RPMI8226 (cell line): ENCODE results near the gene ATE1.
A peak's percentile ranks its signal among the peaks of the same experiment; 100 is the strongest.
"Not testable (repeated sequence)": the region's sequence is repeated elsewhere in the genome, so short reads cannot be mapped to it uniquely, and the experiment has no call there.

ENCODE experiments used
- DNase-seq: peaks from one replicate; pipeline ENCODE4 v3.0.0-alpha.2; 2015

ATE1 gene

DNA sequence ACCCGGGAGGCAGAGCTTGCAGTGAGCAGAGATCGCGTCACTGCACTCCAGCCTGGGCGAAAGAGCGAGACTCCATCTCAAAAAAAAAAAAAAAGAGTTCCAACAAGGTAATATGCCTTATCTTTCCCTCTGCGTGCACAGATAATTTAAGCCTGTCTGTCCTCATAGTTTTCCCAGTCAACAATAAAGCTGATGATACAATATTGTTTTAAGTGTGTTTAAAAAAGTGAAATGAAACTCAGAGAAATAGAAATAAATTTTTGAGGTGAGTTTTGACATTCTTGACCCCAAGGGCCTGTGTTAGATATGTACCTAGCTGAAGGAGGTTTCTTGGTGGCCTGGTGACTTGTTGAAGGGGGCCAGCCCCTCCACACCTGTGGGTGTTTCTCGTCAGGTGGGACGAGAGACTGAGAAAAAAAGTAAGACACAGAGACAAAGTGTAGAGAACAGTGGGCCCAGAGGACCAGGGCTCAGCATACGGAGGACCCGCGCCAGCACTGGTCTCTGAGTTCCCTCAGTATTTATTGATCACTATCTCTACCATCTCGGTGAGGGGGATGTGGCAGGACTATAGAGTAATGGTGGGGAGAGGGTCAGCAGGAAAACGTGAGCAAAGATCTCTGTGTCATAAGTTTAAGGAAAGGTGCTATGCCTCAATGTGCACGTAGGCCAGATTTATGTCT, 1.9 kb upstream of the ATE1 start:
- not testable (repeated sequence) for DNase-seq

- peak; percentile 36 for DNase-seq
Observed at GRCh38 chr10:121928528-121928884, 675 bp upstream of the ATE1 start.

DNA sequence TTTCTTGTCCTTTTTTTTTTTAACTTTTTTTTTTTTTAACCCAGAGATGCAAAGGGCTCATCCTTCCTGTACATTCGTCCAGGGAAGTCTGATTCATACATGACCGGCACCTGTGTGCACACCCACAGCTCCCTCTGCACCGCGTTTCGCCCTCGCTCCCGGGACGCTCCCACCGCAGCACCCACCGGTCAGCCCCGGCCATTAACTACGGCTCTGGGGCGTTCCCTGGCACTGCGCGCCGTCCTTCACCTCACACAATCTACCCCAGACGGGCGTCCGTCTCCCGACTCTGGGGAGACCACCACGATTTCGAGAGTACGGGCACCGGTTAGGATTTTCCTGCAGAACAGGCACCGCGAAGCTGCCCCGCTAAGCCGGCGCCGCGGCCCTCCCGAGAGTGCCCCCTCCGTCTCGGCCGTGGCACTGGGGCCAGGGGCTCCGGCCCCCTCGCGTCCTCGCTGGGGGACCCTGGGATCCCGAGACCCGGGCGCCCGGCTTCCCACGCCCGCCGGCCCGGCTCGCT, 452 bp downstream of the ATE1 start:
- peak; percentile 44 for DNase-seq

DNA sequence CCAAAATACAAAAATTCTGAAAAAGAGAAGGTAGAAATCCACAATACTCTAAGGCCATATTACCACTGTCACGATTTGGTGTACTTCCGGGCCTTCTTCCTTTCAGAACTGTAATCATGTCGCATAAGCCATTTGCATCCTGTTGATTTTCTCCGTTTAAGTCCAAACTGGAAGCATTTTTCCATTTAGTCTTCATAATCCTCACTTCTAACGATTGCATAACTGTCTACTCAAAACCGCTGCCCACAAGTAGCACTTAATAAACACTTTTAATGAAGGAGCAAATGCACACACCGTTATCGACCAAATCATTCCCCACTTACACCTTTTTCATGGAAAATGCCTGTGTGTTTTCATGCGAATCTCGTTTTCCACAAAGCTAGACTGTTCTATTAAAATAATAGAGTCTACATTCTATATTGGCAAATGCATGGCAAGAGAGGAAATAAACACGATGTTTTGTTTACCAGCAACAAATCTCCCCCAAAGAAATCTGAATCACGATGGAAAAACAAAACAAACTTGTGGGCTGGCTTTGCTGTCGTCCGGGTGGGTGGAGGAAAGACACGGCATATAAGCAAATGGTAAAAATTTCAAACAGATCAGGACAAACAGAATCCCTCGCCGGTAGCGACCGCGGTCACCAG, 1.0 kb downstream of the ATE1 start:
- DNase-seq, result peak; percentile 8

DNA sequence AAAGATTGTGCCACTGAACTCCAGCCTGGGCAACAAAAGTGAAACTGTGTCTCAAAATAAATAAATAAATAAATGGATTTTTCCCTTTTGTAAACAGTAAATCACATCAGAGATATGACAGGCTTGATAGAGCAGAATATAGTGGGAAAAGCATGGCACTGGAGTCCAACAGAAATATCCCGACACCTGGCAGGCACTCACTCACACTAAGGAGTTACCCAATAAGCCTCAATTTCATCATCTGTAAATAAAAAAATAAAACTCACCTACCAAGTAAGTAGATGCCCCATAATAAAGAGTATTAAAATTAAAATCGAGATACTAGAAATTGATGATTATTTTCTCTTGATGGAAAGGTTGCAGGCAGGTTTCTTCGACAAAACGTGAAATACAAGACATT, 1.7 kb downstream of the ATE1 start:
- no peak for DNase-seq

DNA sequence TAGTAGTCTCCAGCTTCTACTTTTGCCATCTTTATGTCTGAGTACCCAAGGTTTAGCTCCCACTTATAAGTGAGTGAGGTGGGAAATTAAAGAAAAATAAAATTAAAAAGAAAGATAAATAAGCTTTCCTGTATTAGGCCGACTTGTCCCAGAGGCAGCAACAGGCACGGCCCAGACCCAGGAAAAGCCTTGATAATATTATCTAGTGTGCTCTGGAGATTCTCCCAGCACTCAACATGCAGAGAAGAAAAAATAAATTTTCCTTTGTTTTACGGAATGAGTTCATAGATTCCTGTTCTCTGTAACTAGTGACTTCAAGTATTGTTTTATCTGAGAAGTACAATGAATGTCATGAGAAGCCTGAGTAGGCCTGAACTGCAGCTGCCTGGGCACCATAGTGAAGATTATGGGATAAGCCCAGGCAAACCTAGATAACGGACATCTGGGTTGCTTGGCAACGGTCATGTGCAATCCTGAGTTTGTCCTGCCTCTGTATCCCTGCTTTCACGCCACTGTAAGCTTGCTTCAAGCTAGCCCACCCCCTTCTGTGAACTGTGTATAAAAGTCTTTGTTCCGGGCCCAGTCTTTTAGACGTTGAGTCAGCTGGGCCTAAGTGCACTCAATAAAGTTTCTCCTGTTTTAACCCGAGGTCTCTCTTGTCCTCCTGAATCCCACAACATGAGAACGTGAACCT, 6.4 kb downstream of the ATE1 start:
- DNase-seq, result no peak

GRCh38 chr10:121919666-121920065, 8.2 kb downstream of the ATE1 start:
- no peak for DNase-seq

DNA sequence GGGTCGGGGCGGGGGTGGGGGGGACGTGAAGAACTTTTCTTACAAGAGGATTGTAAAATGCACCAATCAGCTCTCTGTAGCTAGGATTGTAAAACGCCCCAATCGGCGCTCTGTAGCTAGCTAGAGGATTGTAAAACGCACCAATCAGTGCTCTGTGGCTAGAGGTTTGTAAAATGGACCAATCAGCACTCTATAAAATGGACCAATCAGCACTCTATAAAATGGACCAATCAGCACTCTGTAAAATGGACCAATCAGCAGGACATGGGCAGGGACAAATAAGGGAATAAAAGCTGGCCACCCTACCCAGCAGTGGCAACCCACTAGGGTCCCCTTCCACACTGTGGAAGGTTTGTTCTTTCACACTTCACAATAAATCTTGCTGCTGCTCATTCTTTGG, 9.0 kb downstream of the ATE1 start:
- DNase-seq, result not testable (repeated sequence)

DNA sequence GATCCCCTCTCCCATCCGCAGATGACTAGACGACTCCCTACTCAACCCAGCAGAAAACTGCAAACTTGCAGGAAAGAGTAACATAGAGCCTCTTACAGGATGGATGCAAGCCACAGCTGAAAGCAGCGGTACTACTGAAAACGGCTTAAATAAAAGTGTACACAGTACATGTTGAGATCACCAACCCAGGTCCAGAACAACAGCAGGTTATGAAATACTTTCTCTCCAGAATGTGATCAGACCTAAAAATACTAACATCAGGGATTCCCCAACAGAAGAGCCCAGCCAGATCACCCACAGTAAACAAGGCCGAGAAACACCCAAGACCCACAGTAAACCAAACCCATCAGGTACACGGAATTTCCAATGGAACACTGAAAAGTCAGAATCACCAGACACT, 13.2 kb downstream of the ATE1 start:
- no peak for DNase-seq

DNA sequence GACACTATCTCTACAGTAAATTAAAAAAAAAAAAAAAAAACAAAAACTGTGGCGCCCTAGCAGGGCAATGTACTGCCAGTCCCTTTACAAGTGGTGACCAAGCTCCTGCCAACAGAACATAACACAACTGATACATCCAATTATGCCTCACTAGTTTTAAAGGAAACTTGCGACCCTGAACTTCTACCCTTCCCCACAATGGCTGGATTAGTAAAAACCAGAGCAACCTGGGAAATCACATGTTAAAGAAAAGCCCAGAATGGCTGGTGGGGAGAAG, 16.5 kb downstream of the ATE1 start:
- no peak for DNase-seq

DNA sequence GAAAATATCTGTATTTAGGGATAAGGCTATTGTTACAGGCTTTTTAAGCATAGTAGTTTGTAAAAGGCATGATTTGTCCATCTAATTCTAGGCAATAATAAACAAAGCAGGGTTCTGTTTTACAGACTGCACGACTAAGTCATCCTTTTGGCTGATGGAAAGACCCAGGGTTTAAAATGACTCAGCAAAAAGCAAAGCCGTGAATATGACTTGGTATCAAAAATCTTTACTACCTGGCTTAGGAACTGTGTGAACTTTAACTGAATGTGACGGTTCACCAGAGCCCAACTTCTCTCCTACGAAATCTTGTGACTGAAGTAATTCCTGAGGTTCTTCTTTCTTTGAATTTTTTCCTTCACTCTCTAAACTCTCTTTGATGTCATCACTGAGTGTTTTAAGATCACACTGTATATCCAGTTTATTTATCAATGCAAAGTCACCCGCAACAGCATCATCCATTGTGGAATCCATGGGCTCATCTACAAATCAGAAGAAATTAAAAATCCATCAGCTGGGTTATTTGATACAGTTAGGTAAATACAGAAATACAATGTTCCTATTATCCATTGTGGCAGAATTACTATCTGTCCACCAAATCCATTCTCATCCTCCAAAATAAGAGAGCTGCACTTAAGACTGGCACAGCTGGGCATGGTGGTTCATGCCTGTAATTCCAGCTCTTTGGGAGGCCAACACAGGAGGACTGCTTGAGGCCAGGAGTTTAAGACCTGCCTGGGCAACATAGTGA, 17.0 kb downstream of the ATE1 start:
- DNase-seq, result no peak

DNA sequence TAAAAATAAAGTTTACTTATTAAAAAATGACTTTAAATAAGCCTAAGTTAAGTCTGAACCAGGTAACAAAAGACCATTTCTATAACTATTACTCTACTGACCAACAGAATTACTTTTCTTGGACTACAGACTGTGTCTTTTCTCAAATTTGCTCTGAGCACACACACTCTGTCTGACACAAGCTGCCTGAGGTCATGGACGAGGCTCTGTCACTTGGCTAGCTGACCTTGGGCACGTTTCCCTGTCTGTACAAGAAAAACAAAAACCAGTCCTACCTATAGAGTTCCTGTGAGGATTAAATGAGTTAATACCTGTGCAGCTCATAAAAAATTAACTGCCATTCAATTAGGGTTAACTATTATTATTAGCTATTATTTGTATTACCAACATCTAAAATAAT, 22.9 kb downstream of the ATE1 start:
- DNase-seq, result no peak

- DNase-seq, result peak; percentile 70
Observed at GRCh38 chr10:121900443-121901174, 27.2 kb downstream of the ATE1 start.

GRCh38 chr10:121899727-121900126, 28.1 kb downstream of the ATE1 start:
- no peak for DNase-seq

- DNase-seq, result no peak
Observed at GRCh38 chr10:121891103-121891502, 36.7 kb downstream of the ATE1 start.

DNA sequence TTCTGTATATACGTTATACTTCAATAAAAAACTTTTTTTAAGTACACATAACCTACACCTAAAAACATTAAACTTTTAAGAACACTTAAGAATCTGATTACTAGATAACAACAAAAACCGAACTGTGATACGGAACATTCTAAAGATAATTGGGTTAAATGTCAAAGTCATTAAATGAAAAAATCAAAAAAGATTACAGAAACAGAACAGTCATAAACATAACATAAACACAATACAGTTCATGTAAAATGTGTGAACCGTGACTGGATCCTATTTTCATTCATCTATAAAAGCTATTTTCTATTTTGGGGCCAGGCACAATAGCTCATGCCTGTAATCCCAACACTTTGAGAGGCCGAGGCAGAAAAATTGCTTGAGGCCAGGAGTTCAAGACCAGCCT, 38.6 kb downstream of the ATE1 start:
- no peak for DNase-seq

GRCh38 chr10:121886997-121887622, 40.7 kb downstream of the ATE1 start:
- peak; percentile 47 for DNase-seq

DNA sequence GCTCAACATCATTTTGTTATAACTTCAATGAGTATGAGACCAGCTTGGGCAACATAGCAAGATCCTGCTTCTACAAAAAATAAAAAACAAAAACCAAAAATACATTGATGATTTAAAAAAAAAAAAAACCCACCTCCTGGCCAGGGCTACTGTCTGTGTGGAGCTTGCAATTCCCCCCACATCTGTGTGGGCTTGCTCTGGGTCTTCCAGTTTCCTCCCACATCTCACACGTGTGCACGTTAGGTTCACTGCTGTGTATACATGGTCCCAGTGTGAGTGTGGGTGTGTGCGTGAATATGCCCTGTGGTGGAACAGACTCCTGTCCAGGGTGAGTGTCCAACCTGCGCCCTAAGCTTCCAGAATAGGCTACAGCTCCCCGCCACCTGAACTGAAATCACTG, 41.6 kb downstream of the ATE1 start:
- no peak for DNase-seq

GRCh38 chr10:121880895-121881294, 46.9 kb downstream of the ATE1 start:
- DNase-seq, result no peak

DNA sequence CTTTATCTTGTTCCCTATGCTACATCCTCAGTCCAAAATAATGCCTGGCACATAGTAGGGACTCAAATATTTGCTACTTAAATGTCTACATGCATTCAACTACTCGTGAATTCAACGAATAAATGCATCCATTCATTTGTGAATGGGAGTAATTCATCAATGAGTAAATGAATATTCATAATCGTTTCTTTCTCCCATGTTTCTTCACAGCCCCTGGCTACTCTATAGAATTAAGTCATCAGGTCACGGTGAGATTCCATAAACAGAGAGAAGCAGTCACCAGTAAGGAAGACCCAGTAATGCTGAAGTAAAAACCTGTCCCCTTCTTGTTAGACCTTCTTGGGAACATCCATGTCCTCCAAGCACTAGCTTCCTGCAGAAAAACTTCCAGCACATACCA, 48.4 kb downstream of the ATE1 start:
- no peak for DNase-seq

DNA sequence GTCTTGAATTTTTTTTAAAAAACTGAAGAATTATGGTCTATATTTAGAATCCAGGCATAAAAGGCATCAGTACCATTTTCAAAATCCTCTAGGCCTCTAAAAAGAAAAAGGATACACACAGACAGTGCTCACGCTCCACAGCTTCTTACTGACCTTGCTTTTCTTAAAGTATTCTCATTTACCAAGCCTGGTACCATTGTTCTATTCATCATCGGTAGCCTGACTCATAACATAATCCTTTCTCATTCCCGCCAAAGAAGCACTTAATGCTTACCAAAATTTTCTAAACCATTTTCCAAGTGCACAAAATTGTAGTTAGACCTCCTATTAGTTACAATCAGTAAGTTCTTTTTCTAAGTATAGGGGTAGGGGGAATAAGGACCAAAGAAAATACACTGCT, 54.6 kb downstream of the ATE1 start:
- DNase-seq, result no peak

DNA sequence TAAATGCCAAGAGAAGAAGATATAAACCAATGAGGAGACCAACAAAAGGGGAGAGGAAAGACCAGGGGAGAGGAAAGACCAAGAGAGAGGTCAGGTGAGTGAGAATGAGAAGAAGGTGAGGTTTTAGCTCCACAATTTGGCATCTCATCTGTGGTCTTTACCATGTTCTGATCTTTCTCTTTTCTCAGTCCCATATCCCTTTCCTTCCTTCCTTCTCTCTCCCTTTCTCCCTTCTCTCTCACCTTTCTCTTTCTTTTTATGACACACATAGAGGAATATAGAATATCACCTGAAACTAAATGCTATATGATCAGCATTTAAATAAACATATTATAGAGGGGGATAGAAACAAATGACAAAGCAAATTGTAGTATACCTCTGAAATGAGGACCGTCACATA, 57.4 kb downstream of the ATE1 start:
- no peak for DNase-seq

DNA sequence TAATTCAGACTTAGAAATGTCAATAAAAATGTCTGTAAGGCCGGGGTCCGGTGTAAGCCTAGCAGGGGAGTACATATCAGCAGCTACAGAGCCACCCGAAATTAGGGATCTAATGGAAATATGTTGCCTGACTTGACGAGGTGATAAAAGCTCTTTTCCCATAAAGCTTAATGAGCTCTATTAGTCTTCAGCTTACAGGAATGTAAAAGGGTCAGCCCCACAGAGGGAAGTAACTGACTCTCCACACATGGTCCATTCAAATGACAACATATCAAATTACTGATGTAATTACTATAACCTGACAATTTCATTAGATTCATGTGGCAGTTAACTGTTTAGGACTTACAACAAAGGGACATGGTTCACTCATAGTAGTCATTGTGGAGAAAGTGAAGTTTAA, 62.3 kb downstream of the ATE1 start:
- DNase-seq, result no peak
